Ovary (tissue), 3 donors: ENCODE results near the gene MBNL2.

ENCODE experiments used
- CTCF ChIP-seq, 3 donors: fragments of 450-650 bp in 2 of 3; fragments of 200-600 bp in 1 of 3; IDR thresholded peaks; one replicate each; pipeline versions ENCODE4 v1.5.1 to v1.8.0; 2016 to 2022; ENCODE audit warnings: antibody characterized with exemption in 3 of 3, mild to moderate bottlenecking in 1 of 3
- POLR2A ChIP-seq: fragments of 450-650 bp; IDR thresholded peaks from one replicate; pipeline ENCODE4 v1.6.1; 2017; ENCODE audit warnings: antibody characterized with exemption, mild to moderate bottlenecking, moderate library complexity
- donor health status: DM: no; HTN: no; CAD: no.

- no peak for TF ChIP-seq CTCF (IDR thresholded peaks at IDR 0.05)
- TF ChIP-seq POLR2A: peak; percentile 77
Observed at GRCh38 chr13:97221989-97222700, at the start of gene MBNL2.
